ENCODE measurements around the gene DHDH.

Gene DHDH

GRCh38 chr19:48940902-48941301 is 7.4 kb downstream of the DHDH start:
- no peak for TF ChIP-seq SIN3A (IDR thresholded peaks at IDR 0.05; ENCODE audit: borderline replicate concordance, insufficient read depth, low read length)
- no peak for TF ChIP-seq REST (IDR thresholded peaks at IDR 0.05; ENCODE audit: insufficient read depth in 1 of 2, low read depth in 2 of 2, low read length in 2 of 2)
- TF ChIP-seq FOXP2 (optimal IDR thresholded peaks at IDR 0.05; ENCODE audit: borderline replicate concordance, extremely low read depth, extremely low read length, insufficient read depth) = no peak
- TF ChIP-seq TAF1 (IDR thresholded peaks at IDR 0.05; ENCODE audit: borderline replicate concordance, insufficient read depth, low read length) = no peak
- TF ChIP-seq POLR2AphosphoS5 (IDR thresholded peaks at IDR 0.05; ENCODE audit: low read depth, low read length) = no peak

GRCh38 chr19:48943081-48943480 is 9.6 kb downstream of the DHDH start:
- TF ChIP-seq SIN3A (IDR thresholded peaks at IDR 0.05; ENCODE audit: borderline replicate concordance, insufficient read depth, low read length) = no peak
- TF ChIP-seq POLR2AphosphoS5 (IDR thresholded peaks at IDR 0.05; ENCODE audit: low read depth, low read length) = no peak
- TF ChIP-seq REST (IDR thresholded peaks at IDR 0.05; ENCODE audit: insufficient read depth in 1 of 2, low read depth in 2 of 2, low read length in 2 of 2) = no peak
- TF ChIP-seq TAF1 (IDR thresholded peaks at IDR 0.05; ENCODE audit: borderline replicate concordance, insufficient read depth, low read length) = no peak
- no peak for TF ChIP-seq FOXP2 (optimal IDR thresholded peaks at IDR 0.05; ENCODE audit: borderline replicate concordance, extremely low read depth, extremely low read length, insufficient read depth)

- TF ChIP-seq SIN3A (IDR thresholded peaks at IDR 0.05; ENCODE audit: borderline replicate concordance, insufficient read depth, low read length) = no peak
Measured at GRCh38 chr19:48945415-48945814, 11.9 kb downstream of the DHDH start.

- no peak for TF ChIP-seq TAF1 (IDR thresholded peaks at IDR 0.05; ENCODE audit: borderline replicate concordance, insufficient read depth, low read length)
- no peak for TF ChIP-seq SIN3A (IDR thresholded peaks at IDR 0.05; ENCODE audit: borderline replicate concordance, insufficient read depth, low read length)
- no peak for TF ChIP-seq FOXP2 (optimal IDR thresholded peaks at IDR 0.05; ENCODE audit: borderline replicate concordance, extremely low read depth, extremely low read length, insufficient read depth)
- TF ChIP-seq REST (IDR thresholded peaks at IDR 0.05; ENCODE audit: insufficient read depth in 1 of 2, low read depth in 2 of 2, low read length in 2 of 2) = no peak
- TF ChIP-seq POLR2AphosphoS5 (IDR thresholded peaks at IDR 0.05; ENCODE audit: low read depth, low read length) = no peak
Measured at GRCh38 chr19:48945817-48946216, 12.3 kb downstream of the DHDH start.

- TF ChIP-seq POLR2AphosphoS5 (IDR thresholded peaks at IDR 0.05; ENCODE audit: low read depth, low read length) (no peak), TAF1 (IDR thresholded peaks at IDR 0.05; ENCODE audit: borderline replicate concordance, insufficient read depth, low read length) (no peak), REST (IDR thresholded peaks at IDR 0.05; ENCODE audit: insufficient read depth in 1 of 2, low read depth in 2 of 2, low read length in 2 of 2) (no peak), FOXP2 (optimal IDR thresholded peaks at IDR 0.05; ENCODE audit: borderline replicate concordance, extremely low read depth, extremely low read length, insufficient read depth) (no peak)
Measured at GRCh38 chr19:48946463-48947257, 13.2 kb downstream of the DHDH start.
